GM18909 (cell line): ENCODE measurements around the gene STARD6.
"Not testable (repeated sequence)": the region's sequence is repeated elsewhere in the genome, so short reads cannot be mapped to it uniquely, and the experiment has no call there.

Source experiments
- ATAC-seq: cut with Tn5 transposase; IDR thresholded peaks from one replicate; pipeline ENCODE4 v1.9.1; 2021; ENCODE audit warnings: mild to moderate bottlenecking; ENCODE audit not compliant: unreplicated experiment, poor library complexity

STARD6 gene

DNA sequence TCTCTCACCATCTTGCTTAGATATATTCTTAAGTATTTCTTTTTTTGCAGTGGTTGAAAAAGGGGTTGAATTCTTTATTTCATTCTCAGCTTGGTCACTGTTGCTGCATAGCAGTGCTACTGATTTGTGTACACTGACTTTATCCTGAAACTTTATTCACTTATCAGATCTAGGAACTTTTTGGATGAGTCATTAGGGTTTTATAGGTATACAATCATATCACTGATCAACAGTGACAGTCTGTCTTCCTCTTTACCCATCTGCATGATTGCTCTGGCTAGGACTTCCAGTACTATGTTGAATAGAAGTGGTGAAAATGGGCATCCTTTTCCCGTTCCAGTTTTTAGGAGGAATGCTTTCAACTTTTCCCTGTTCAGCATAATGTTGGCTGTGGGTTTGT is 6.5 kb downstream of the STARD6 start:
- ATAC-seq = no peak

DNA sequence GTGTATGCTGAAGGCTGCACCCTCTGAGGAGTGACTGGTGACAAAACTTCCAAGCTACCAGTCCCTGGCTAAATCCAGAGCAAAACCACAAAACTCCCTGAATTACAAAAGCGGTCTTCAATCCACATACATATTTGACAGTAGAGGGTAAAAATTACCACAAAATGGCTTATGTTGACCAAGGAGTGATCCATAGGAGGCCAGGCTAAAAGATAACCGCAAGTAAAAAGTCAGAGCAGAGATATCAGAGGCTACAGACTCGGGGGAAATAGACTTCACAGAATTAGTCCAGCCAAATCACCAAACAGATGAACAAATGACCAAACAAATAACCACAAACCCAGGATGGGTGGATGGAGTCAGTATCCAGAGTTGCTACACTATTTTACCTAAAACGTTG is 19.4 kb downstream of the STARD6 start:
- ATAC-seq = no peak

DNA sequence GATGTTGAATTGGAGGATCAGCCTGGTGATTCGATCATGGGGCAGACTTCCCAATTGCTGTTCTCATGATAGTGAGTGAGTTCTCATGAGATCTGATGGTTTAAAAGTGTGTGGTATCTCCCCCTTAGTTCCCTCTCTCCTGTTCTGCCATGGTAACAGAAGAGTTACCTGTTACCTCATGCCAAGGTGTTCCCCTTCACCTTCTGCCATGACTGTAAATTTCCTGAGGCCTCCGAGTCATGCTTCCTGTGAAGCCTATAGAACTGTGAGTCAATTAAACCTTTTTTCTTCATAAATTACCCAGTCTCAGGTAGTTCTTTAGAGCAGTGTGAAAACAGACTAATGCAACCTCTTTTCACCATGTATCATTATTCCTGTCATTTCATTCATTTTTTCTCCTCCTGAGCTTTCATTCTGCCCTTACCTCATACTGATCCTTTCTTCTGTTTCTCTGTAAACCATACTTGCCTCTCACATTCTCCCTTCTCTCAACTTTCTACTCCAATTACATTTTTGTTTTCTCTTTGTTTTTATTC is 22.0 kb downstream of the STARD6 start:
- no peak for ATAC-seq

DNA sequence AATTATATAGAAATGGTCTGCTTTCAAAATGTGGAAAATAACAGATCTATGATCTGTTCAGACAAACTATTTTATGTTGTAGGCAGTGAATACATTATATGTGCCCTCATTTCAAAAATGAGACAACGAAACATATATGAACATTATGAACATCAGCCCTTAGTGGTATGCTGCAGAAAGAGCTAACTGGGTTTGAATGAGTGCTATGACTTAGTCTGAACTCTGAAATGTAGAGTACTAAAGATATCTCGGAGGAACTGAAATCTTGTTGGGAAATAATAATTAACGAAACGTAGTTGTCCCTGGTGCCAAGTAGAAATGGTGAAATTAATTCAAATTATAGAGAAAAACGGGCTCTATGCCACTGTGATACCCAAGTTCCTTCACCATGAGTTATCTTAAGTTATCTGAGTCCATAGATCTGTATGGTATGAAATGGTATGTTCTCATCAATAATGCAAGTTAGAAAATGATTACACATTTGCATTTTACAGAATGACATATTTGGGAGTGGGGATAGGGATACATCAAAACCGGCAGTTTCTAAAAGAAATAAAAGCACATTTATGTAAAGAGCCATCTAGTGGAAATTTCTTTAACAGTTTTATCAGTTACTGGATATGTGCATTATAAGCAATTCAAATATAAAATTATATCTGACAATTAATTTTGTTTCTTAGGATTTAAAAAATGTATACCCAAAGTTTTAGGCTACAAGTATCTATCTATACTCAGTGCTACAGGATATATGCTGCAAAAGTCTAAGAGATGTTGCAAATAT is 26.7 kb downstream of the STARD6 start:
- ATAC-seq = no peak

DNA sequence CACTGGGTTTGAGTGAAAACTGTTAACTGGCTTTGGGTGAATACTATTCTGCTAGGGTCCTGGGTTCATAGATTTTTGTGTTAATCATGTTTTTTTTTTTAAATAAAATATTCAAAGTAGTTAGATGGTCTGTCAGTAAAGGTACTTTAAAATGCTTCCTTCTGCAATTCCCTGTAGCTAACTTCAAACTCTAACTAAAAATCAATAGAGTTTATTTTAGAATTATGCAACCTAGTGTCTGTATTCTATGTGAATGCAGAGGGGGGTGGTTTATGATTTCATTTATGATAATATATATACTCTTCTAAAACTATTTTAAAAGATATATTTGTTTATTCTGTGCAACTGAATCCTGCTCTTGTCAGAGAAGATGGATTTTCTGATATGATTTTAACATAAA is 27.9 kb downstream of the STARD6 start:
- no peak for ATAC-seq

DNA sequence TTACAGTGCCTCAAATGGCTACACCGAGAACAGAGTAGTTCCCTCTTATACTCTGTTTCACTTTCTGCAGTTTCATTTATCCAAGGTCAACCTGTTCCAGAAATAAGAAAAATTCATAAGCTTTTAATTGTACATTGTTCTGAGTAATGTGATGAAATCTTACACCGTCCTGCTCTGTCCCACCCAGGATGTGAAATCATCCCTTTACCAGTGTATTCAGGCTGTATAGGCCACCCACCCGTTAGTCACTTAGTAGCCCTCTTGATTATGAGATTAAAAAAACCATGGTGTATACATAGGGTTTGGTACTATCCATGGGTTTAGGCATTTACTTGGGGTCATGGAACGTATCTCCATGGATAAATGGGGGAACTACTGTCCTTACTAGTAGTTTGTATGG is 29.8 kb downstream of the STARD6 start:
- no peak for ATAC-seq

DNA sequence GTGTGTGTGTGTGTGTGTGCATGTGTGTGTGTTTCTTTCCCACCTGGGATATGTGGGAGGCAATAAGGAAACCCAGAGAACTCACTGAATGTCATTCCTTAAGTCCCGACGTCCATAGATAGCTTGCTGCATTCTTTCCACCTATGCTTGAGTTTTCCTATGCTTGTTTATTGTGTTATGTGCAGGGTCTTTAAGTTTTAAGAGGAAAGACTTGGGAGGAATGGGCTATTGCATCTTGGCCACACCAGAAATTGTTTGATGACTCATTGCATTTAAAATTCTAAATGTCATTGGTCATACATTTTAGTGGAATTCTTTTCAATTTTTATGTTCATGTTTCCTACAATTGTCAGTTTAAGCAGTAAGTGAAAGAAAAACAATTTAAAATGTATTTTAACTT is 33.7 kb downstream of the STARD6 start:
- ATAC-seq = no peak

DNA sequence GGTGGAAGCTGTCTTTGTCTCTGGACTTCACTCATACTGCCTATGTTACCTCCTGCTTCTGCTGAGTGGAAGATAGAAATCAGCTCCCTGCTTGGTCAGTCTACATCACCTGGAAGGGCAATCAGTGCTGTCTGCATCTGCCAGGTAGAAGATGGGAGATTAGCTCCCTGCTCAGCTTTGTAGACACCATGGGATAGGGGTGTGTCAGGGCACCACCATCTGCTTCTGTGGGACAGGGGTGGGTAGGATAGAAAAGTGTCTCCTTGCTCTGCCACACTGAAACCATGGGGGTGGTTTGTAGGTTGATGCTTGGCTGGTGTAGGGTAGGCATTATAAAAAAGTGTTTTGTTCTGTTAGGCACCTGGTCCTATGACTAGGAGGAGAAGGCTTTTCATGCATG is 34.1 kb downstream of the STARD6 start:
- ATAC-seq = no peak

DNA sequence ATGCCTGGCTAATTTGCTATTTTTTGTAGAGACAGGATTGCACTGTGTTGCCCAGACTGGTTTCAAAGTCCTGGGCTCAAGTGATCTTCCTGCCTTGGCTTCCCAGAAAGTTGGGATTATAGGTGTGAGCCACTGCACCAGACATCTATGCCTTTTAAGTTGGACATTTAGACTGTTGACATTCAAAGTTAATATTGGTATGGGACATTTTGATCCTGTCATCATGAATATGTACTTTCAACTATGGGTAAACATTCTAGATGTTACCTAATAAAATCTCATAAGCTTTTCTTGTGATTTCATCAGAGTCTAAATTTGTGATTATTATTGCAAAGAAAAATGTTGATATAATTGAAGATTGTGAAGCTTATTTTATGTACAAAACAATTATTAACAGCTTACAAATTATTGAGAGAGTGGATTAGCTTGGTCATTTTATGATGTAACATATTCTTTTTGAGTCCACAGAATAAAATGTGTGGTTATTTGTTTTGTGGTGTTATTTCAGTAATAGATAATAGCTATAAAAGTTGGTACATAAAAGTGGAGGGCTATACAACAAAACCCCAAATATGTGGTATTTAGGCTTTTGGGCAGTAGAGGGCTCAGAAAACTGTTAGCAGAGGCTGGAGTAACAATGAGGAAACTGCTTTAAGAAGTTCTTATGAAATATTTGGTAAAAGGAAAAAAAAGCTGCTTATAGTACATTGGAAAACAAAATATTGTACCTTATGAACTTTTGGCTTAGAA is 41.4 kb downstream of the STARD6 start:
- ATAC-seq = no peak

DNA sequence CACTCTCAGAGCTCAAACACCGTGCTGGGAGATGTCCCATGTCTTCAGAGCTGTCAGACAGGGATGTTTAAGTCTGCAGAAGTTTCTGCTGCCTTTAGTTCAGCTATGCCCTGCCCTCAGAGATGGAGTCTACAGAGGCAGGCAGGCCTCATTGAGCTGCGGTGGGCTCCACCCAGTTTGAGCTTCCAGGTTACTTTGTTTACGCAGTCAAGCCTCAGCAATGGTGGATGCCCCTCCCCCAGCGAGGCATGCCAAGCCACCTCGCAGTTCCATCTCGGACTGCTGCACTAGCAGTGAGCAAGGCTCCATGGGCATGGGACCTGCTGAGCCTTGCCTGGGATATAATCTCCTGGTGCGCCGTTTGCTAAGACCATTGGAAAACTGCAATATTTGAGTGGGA is 48.1 kb downstream of the STARD6 start:
- ATAC-seq = not testable (repeated sequence)

DNA sequence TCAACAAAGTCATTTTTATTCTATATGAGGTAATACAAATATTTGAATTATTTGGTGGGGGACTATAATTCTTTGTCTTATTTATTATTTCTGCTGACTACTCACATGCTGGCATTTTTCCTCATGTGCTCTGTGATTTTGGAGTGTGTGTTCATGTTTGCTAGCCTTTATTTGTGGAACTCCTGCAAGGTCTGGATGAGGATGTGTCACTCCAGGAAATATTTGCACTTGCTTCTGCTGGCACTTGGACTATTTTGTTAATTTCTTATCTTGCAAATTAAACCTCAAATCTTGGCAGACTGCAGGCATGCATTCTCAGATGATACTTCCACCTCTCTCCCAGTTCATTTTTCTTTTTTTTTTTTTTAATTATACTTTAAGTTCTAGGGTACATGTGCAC is 54.2 kb downstream of the STARD6 start:
- no peak for ATAC-seq

DNA sequence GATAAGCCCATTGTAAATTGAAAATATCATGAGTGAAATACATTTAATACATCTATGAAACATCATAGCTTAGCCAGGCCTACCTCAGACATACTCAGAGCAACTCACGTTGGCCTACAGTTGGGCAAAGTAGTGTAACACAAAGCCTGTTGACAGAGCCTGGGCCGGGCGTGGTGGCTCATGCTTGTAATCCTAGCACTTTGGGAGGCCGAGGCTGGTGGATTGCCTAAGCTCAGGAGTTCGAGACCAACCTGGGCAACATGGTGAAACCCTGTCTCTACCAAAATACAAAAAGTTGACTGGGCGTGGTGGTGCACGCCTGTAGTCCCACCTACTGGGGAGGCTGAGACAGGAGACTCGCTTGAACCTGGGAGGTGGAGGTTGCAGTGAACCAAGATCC is 58.7 kb downstream of the STARD6 start:
- ATAC-seq = not testable (repeated sequence)

DNA sequence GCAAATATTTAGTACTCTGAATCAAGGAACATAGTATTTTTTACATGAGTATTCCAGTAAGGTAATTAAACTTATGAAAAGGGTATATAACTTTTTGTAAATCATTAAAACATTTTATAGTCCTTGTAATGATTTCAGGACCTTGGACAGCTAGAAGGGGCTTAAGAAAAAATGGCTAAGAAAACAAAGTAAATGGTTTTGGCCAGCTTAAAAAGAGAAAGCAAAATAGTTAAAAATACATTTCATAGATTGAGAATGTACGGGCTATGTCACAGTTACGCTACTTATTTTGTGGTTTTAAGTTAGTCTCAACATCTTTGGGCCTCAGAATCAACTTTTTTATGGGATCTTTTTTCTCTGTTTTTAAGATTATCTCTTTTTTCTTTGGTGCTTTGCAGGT is 61.6 kb downstream of the STARD6 start:
- no peak for ATAC-seq

DNA sequence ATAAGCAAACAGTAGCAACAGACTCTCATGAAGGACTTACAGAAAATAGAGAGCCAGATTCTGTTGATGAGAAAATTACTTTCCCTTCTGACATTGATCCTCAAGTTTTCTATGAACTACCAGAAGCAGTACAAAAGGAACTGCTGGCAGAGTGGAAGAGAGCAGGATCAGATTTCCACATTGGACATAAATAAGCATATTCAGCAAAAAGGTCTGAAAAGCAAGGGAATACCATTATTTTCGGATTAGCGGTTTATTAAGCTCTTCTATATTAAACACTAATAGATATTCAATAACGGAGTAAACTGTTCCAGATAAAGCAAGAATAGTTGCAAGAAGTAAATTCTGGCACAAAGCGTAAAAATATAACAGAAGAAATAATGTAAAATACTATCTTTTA is 63.4 kb downstream of the STARD6 start:
- no peak for ATAC-seq

DNA sequence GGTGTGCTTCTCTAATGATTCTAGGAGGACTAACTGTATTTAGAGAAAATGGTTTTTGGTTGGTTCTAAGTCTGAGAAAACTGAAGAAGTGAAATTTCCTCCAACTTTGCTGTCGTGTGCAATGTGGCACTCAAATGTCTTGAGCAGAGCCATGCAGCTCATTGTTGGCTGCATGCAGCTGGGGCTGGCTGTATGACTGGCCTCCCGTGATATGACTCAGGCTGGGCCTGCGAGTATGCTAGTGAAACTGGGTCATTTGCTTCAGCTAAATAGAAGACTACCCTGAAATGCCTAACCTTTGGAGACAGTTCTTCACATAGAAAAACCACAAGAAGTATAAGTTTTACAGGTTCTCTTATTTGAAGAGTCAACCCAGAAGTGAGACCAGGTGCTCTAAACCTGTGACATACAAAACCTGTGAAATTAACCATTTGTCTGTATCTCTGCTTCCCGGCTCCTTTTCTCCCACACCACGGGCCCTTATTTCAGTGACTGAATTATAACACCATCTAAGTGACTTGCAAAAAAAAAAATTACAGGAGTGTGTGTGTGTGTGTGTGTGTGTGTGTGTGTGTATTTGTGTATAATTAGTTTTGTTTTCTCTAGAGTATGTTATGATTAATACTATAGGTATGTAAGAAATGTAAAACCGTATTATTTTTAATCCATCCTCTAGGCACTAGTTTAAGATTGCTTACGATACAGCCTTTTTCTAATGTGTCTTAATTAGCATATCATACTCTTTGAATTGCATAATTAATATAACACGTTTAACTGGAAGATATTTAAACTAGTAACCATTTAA is 72.5 kb downstream of the STARD6 start:
- ATAC-seq = peak; percentile 100

DNA sequence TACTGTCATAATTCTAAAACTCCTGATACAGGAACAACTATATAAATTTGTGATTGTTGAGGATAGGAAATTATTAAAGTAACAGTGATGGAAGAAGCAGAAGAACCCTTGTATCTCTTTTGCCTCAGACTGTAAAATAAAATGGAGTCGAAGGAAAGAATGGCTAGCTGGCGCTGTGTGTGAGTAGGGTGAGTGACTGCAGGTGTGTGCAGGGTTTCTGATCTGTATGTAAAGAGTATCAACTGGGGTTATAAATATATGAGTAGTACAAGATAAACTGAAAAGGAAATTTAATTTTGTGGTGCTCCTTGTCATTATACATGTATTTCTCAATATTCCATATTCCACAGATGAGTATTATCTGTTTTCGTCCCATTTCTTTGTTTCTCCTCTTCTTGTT is 73.1 kb downstream of the STARD6 start:
- peak; percentile 38 for ATAC-seq

DNA sequence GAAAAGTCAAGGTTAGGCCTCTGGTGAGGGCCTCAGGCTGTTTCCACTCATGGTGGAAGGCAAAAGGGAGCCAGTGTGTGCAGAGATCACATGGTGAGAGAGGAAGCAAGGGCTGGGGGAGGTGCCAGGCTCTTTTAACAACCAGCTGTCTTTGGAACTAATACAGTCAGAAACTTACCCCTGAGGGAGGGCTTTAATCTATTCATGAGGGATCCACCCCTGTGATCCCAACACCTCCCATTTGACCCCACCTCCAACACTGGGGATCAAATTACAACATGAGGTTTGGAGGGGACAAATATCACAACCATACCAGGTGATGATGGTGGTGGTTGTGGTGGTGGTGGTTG is 77.5 kb downstream of the STARD6 start:
- ATAC-seq = no peak

DNA sequence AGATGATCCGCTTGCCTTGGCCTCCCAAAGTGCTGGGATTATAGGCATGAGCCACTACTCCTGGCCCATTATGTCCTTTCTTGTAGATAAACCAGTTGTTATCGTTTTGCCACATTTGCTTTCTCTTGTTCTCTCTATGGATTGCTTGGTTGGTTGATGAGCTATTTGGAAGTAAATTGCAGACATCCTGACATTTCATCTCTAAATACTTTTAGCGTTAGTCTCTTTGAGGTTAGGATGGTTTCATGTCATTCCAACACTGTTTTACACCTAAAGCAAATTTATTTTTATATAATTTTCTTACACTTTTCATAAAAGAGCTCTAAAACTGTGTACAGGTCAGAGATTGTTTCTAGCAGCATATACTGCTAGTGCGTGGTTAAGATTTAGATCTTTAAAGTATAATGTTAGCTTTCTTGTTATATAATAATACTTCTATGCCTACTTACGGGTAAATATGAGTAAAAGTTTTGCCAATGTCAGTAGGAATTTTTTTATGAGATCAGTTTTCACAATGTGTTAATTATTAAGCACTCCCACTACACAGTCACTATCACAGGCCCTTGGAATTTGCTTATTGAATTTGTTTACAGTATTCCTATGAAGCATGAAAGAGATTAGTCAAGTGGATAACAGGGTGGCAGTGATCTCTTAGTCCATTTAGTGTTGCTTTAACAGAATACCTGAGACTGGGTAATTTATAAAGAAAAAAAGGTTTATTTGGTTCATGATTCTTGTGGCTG is 78.0 kb downstream of the STARD6 start:
- no peak for ATAC-seq

DNA sequence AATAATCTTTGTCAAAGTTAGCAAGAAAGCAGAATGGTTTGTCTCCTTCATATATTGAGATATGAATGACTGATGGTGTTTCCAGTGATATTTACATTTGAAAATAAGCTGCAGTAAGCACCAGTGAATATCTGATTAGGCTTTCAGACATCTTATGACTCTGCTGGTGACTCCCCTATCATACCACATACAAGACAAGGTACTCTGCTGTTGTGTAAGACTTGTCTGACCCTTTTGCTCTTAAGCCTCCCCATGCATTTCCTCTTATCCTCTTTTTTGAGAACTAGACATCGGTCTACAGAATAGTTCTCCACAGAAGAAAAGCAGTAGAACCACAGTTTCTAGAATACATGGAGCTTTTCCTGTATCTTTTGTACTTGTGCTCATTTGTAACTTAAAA is 79.0 kb downstream of the STARD6 start:
- ATAC-seq = no peak

DNA sequence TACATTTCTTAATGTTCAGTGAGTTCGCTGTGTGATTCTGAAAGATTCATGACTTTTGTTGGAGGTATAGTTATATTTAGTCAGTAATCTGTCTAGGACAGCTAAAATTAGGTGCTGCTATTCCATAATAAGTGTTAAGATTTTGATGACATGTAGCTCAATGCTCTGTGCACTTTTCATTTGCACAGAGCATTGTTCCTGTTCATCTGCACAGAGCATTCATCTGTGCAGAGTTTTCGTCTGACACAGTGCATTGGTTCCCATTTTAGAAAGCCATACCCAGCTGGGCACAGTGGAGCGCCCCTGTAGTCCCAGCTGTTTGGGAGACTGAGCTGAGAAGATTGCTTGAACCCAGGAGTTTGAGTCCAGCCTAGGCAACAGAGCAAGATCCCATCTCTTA is 79.8 kb downstream of the STARD6 start:
- no peak for ATAC-seq
